ENCODE results near the gene CCNF.
"Not testable (repeated sequence)": the region's sequence is repeated elsewhere in the genome, so short reads cannot be mapped to it uniquely, and the experiment has no call there.

CCNF gene

DNA sequence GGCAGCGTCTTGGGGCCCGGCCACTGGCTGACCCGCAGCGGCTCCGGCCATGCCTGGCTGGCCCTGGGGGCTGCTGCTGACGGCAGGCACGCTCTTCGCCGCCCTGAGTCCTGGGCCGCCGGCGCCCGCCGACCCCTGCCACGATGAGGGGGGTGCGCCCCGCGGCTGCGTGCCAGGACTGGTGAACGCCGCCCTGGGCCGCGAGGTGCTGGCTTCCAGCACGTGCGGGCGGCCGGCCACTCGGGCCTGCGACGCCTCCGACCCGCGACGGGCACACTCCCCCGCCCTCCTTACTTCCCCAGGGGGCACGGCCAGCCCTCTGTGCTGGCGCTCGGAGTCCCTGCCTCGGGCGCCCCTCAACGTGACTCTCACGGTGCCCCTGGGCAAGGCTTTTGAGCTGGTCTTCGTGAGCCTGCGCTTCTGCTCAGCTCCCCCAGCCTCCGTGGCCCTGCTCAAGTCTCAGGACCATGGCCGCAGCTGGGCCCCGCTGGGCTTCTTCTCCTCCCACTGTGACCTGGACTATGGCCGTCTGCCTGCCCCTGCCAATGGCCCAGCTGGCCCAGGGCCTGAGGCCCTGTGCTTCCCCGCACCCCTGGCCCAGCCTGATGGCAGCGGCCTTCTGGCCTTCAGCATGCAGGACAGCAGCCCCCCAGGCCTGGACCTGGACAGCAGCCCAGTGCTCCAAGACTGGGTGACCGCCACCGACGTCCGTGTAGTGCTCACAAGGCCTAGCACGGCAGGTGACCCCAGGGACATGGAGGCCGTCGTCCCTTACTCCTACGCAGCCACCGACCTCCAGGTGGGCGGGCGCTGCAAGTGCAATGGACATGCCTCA, 42.6 kb downstream of the CCNF start:
- no peak for DNase-seq (ENCODE audit: low read depth)

GRCh38 chr16:2472488-2472864, 43.2 kb downstream of the CCNF start:
- no peak for DNase-seq (ENCODE audit: low read depth)

- DNase-seq (ENCODE audit: low read depth) = no peak
Observed at GRCh38 chr16:2472885-2473445, 43.7 kb downstream of the CCNF start.

GRCh38 chr16:2473446-2473926, 44.2 kb downstream of the CCNF start:
- no peak for DNase-seq (ENCODE audit: low read depth)

DNA sequence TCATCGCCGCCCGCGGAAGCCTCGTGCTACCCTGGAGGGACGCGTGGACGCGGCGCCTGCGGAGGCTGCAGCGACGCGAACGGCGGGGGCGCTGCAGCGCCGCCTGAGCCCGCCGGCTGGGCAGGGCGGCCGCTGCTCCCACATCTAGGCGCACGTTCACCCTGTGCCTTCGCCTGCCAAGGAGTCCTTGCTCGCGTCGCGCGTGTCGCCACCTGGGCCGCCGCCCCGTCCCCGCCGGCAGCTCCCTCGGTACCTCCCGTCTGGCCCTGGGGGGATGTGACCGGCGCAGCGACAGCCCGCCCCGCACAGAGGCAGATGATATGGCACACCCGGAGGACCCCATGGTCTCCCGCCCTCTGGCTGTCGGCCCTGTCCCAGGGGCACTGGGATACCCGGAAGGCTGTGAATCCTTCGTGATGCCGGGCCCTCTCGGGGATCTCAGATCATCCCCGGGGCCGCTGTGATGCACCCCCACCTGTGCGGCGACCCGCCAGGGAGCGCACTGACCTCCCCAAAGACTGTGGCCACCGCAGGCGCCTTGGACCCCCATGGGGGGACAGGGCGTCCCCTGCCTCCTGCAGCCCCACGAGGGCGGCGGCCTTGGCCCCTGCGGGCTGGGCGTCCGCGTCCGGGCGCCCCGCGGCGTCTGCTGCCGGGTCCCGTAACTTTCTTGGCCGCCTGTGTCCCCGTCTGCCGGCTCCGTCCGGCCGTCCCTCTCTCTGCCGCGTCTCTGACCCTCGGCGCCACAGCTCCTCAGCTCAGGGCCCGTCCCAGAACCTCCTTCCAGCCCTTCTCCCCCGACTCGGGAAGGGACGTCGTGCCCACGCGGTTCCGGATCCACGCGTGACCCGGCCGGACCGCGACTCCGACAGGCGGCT, 45.0 kb downstream of the CCNF start:
- DNase-seq (ENCODE audit: low read depth) = no peak

DNA sequence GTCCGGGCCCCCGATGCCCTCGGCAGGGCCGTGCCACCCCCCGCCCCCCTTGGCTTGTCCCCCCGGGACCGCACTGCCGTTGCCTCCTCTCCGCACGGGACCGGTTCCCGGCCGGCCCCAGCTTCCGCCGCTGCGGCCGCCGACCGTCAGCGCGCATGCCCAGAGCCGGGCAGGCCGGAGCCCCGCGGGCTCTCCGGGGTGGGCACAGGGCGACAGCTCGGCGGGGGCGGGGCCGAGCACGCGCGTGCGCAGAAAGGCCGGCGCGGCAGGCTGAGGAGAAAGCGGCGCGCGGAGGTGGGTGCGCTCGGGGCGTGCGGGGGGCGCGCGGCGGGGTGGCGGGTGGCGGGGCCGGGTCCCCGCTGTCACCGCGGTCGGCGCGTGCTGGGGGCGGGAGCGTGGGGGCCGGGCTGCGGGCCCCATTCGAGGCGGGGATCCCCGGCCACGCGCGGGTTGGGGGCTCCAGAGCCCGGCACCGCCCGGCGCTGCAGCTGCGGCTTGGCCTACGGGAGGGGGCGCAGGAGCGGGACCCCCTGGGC, 45.7 kb downstream of the CCNF start, which contains the start of gene TBC1D24:
Gene TBC1D24, plus strand, starts transcription at position 251 of the 536 bp plus-strand sequence. CDS start 21,022 bp downstream, outside the sequence.
- peak; percentile 65 for DNase-seq (ENCODE audit: low read depth)

GRCh38 chr16:2475413-2476344, 46.4 kb downstream of the CCNF start:
- no peak for DNase-seq (ENCODE audit: low read depth)

DNA sequence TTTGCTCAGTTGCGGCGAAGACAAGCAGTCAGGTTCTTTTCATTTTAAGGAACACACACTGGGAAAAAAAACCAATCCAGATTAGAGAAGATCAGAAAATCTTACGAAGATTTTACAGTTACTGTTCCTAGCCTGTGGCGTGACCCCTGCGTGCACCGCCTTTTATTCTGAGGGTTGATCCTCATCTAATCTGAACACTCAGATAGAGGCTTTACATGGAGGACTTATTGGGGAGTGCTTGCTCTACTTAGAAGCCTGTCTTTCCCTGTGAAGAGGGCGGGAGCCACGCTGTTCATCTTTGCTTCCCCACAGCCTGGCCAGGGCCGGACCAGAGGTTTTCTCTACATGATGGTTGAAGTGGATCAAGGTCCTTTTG, 47.1 kb downstream of the CCNF start:
- DNase-seq (ENCODE audit: low read depth) = no peak

DNA sequence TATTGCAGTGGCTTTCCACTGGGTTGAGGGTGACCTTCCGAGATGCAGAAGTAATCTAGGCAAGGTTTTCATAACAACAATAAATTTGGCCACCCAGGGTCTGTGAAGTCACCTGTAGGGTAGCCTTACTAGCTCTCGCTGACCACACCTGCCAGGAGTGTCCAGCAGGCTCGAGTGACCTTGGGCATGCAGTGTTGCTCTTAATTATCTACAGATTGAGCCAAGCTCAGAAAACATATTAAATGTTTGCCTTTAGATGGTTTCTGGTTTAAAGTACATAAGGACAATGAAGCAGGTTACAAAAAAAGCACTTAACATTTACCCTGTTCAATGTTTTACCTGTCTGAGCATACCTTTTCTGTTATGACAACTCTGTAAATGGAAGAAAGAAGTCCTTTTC, 47.5 kb downstream of the CCNF start:
- DNase-seq (ENCODE audit: low read depth) = no peak

DNA sequence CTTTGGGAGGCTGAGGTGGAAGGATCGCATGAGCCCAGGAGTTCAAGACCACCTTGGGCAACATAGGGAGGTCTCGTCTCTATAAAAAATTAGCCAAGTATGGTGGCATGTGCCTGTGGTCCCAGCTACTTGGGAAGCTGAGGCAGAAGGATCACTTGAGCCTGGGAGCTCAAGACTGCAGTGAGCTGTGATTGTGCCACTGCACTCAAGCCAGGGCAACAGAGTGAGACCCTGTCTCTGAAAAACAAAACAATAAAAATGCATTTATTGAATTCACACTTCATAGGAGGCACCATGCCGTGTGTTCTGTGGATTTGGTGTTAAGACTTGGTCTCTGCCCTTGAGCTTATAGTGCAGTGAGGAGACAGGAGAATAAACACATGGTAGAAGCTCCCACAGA, 48.1 kb downstream of the CCNF start:
- DNase-seq (ENCODE audit: low read depth) = no peak

DNA sequence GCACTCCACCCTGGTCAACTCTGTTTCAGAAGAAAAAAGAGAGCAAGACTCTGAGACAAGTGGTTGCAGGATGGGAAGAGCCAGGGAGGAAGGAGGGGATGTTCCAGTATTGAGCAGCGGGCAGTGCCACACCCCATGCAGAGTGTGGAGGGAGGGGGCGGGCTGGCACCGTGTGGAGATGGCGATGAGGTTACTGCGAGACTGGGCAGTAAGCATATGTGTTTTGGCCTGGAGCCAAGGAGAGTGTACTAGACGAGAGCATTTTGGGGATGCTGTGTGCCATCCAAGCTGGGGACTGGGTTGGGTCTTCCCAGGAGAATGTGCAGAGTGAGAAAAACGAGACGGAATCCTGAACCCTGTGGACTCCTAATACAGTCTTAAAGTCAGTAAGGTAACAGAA, 49.0 kb downstream of the CCNF start:
- DNase-seq (ENCODE audit: low read depth) = no peak

GRCh38 chr16:2479996-2480395, 50.7 kb downstream of the CCNF start:
- not testable (repeated sequence) for DNase-seq (ENCODE audit: low read depth)

GRCh38 chr16:2480948-2481347, 51.7 kb downstream of the CCNF start:
- no peak for DNase-seq (ENCODE audit: low read depth)

- DNase-seq (ENCODE audit: low read depth) = no peak
Observed at GRCh38 chr16:2481676-2482075, 52.4 kb downstream of the CCNF start.

GRCh38 chr16:2482249-2482648, 53.0 kb downstream of the CCNF start:
- DNase-seq (ENCODE audit: low read depth) = no peak

DNA sequence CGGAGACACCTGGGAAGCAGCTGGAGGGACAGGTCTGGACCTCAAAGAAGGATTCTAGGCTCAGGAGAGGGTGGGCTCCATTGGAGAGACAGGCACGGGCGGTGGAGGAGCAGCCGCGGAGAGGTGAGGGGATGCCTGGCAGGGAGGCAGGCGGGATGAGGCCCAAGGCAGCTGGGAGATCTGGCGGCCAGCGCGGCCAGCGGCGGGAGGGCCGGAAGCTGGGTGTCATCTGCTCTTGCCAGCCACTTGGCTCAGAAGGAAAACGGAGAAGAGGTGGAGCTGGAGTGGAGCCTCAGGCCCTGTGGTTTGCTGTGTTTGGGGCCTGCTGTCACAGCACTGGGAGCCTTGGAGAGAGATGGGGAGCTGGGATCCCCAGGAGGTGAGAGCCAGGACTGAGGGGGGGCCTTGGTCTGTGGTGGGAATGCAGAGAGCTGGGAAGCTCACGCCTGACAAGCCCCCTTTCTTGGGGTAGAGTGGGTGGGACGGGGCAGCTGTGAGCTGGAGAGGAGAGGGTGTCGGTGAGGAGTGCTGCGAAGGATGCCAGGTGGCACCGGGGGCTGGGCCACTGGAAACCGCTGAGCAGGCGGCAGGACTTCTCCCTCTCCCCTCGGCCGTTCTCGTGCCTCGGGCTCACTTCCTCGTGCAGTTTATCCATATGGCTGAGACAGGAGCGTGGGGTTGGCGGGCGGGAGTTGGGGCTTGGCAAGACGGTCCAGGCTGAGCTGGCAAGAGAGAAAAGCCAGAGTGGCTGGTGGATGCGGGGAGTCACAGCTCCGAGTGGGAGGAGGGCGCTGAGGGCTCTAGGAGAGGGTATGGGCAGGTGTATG, 53.7 kb downstream of the CCNF start:
- no peak for DNase-seq (ENCODE audit: low read depth)

DNA sequence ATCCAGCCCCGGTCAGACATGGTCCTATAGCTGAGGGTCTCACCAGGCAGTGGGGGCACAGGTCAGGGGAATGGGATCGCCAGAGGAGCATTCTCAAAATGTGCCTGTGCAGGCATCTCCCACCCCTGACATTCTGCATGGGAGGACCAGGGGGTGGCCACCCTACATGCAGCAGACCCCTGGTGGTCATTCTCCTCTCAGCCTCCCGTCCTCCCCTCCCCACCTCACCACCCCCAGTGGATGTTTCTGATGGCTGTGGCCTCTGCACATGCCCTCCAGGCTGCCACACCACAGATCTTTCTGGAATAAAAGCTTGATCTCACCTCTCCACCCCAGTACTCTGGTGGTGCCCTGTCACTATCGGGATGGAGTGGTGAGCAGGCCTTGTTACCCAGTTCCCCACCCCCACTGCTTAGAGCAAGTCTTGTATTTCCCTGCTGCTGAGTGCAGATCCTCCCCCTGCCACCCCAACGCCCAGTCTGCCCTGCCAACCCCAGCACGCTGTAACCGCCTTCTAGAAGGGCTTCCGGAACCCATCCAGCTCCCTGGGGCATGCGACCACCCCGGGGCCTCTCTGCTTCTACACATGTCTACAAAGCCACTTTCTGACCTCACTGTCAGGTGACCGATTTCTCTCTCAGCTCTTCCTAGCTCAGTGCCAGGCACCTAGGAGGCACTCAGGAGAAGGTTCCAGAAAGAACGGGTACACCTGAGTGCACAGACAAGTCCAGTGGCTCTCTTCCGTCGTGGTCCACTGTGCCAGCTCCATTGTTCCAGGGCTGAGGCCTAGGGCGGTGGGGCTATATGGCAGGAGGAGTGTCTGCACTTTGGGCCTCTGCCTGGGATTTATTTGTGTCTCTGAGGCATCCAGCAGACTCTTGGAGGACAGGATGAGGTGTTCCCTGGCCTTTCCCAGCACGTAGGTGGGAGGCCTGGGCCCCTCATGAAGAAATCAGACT, 55.0 kb downstream of the CCNF start:
- no peak for DNase-seq (ENCODE audit: low read depth)

DNA sequence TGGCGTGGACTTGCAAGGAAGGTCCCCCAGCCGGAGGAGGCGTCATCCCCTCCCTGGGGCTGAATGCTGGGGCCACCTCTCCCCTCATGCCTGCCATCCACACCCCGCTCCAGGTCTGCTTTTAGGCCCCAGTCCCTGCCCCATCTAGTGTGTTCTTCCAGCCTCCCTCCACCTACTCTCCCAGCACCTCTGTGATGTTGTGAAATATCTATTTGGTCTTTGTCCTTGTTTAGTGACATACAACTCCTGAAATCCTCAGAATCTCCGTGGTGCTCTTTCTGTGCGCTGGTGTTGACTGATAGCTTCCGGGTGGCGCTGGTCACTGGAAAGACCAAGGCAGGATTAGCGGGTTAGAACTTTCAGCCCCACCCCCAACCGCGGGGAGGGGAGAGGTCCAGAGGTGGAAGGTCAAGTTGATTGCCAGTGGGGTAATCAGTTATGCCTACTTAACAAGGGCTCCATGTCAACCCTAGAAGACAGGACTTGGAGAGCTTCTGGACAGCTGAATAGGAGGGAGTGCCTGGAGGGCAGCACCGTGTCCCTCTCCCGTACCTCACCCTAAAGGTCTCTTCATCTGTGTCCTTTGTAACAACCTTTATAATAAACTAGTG, 55.8 kb downstream of the CCNF start:
- no peak for DNase-seq (ENCODE audit: low read depth)
